GM23338 (cell line): ENCODE measurements around the gene ATP2A3. TPM values are rescaled to one million over a fixed set of nuclear protein-coding genes. Genes with fewer than 3 reads are reported as not detected.

ENCODE experiments used
- ATAC-seq: fragments of 200-7000 bp; cut with Tn5 transposase; 3 replicates; pipeline ENCODE4 v1.9.1; 2020
- DNase-seq: peaks from one replicate; pipeline ENCODE4 v3.0.0-alpha.2; 2015; ENCODE audit warnings: low spot score
- H2AFZ ChIP-seq: fragments of 200-600 bp; sonication (generic); 2 replicates; pipeline ENCODE4 v1.8.0; 2016; ENCODE audit warnings: antibody characterized with exemption, mild to moderate bottlenecking, moderate library complexity
- H3F3A ChIP-seq: fragments of 200-600 bp; sonication (generic); replicated peaks from 2 replicates; pipeline ENCODE4 v1.8.0; 2017; ENCODE audit warnings: antibody characterized with exemption, mixed run types, low read depth
- H3K27ac ChIP-seq: fragments of 200-600 bp; sonication (generic); 2 replicates; pipeline ENCODE4 v1.6.1; 2016; ENCODE audit warnings: low read depth
- H3K27me3 ChIP-seq: fragments of 200-600 bp; sonication (generic); 2 replicates; pipeline ENCODE4 v1.8.0; 2016; ENCODE audit warnings: mild to moderate bottlenecking, mixed run types, moderate library complexity; ENCODE audit not compliant: insufficient read depth
- H3K36me3 ChIP-seq: fragments of 200-600 bp; sonication (generic); 2 replicates; pipeline ENCODE4 v1.8.0; 2016; ENCODE audit warnings: mild to moderate bottlenecking; ENCODE audit not compliant: insufficient read depth
- H3K4me1 ChIP-seq: fragments of 200-600 bp; sonication (generic); 2 replicates; pipeline ENCODE4 v1.8.0; 2016; ENCODE audit warnings: mild to moderate bottlenecking, moderate library complexity; ENCODE audit not compliant: insufficient read depth
- H3K4me2 ChIP-seq: fragments of 200-600 bp; sonication (generic); 2 replicates; pipeline ENCODE4 v1.7.1; 2017; ENCODE audit warnings: mixed run types
- H3K4me3 ChIP-seq: fragments of 200-600 bp; sonication (generic); 2 replicates; pipeline ENCODE4 v1.6.1; 2016; ENCODE audit warnings: mixed run types
- H3K79me2 ChIP-seq: fragments of 200-600 bp; sonication (generic); replicated peaks from 2 replicates; pipeline ENCODE4 v1.8.0; 2017; ENCODE audit warnings: mild to moderate bottlenecking; ENCODE audit not compliant: insufficient read depth
- H3K9me2 ChIP-seq: fragments of 200-600 bp; sonication (generic); 2 replicates; pipeline ENCODE4 v1.8.0; 2017; ENCODE audit not compliant: insufficient read depth
- H4K20me1 ChIP-seq: fragments of 200-600 bp; sonication (generic); replicated peaks from 2 replicates; pipeline ENCODE4 v1.8.0; 2017; ENCODE audit warnings: mild to moderate bottlenecking; ENCODE audit not compliant: insufficient read depth
- H3K27ac Mint-ChIP-seq: 2 replicates; pipeline ENCODE4 v1.8.0; 2020; ENCODE audit warnings: inconsistent platforms, mild to moderate bottlenecking, moderate library complexity, mixed read lengths
- H3K27me3 Mint-ChIP-seq: 3 replicates; pipeline ENCODE4 v1.8.0; 2022; ENCODE audit warnings: low read depth, mild to moderate bottlenecking, moderate library complexity, mixed read lengths, inconsistent platforms; ENCODE audit not compliant: insufficient read depth, poor library complexity
- H3K36me3 Mint-ChIP-seq: 3 replicates; pipeline ENCODE4 v1.8.0; 2021; ENCODE audit warnings: low read depth, mild to moderate bottlenecking, inconsistent platforms, moderate library complexity, mixed read lengths
- H3K4me1 Mint-ChIP-seq: 3 replicates; pipeline ENCODE4 v1.8.0; 2020; ENCODE audit warnings: mild to moderate bottlenecking, inconsistent platforms, mixed read lengths
- H3K4me3 Mint-ChIP-seq: 3 replicates; pipeline ENCODE4 v1.8.0; 2021; ENCODE audit warnings: moderate library complexity, mild to moderate bottlenecking, inconsistent platforms, mixed read lengths
- H3K9me3 Mint-ChIP-seq: 3 replicates; pipeline ENCODE4 v1.8.0; 2020; ENCODE audit warnings: moderate library complexity, mild to moderate bottlenecking, inconsistent platforms, mixed read lengths
- CREB1 ChIP-seq: fragments of 250-450 bp; sonication (Bioruptor Pico); IDR thresholded peaks from 2 replicates; pipeline ENCODE4 v1.5.0; 2020; ENCODE audit warnings: low read depth, mild to moderate bottlenecking, moderate library complexity
- CTCF ChIP-seq, 2 experiments: fragments of 200-600 bp in 1 of 2; sonication (generic) in 1 of 2; conservative IDR thresholded peaks; 2 replicates each; pipeline versions ENCODE4 v1.5.1 to v1.6.1; 2016 to 2017; ENCODE audit warnings: antibody characterized with exemption in 2 of 2, low read depth in 2 of 2, mild to moderate bottlenecking in 2 of 2, moderate library complexity in 1 of 2
- ETS1 ChIP-seq: IDR thresholded peaks from 2 replicates; pipeline ENCODE4 v1.6.1; 2016; ENCODE audit warnings: antibody characterized with exemption
- EZH2 ChIP-seq: fragments of 200-600 bp; sonication (generic); IDR thresholded peaks from one replicate; pipeline ENCODE4 v1.8.0; 2017; ENCODE audit warnings: antibody characterized with exemption, mild to moderate bottlenecking, low read depth; ENCODE audit not compliant: unreplicated experiment
- EZH2phosphoT487 ChIP-seq: fragments of 200-600 bp; sonication (generic); IDR thresholded peaks from one replicate; pipeline ENCODE4 v1.8.1; 2018; ENCODE audit warnings: antibody characterized with exemption; ENCODE audit not compliant: unreplicated experiment
- JUNB ChIP-seq: IDR thresholded peaks from one replicate; pipeline ENCODE4 v1.6.1; 2016; ENCODE audit warnings: antibody characterized with exemption; ENCODE audit not compliant: unreplicated experiment
- NANOG ChIP-seq: IDR thresholded peaks from 2 replicates; pipeline ENCODE4 v1.6.1; 2016; ENCODE audit warnings: antibody characterized with exemption, borderline replicate concordance
- POLR2AphosphoS5 ChIP-seq: IDR thresholded peaks from 2 replicates; pipeline ENCODE4 v1.6.1; 2016; ENCODE audit warnings: antibody characterized with exemption, low read depth
- REST ChIP-seq: IDR thresholded peaks from one replicate; pipeline ENCODE4 v1.6.1; 2018; ENCODE audit warnings: antibody characterized with exemption; ENCODE audit not compliant: unreplicated experiment
- STAT1 ChIP-seq: IDR thresholded peaks from one replicate; pipeline ENCODE4 v1.6.1; 2016; ENCODE audit warnings: antibody characterized with exemption; ENCODE audit not compliant: unreplicated experiment
- ZNF114 ChIP-seq: fragments of 250-450 bp; sonication (Bioruptor Pico); IDR thresholded peaks from 2 replicates; pipeline ENCODE4 v1.5.0; 2020; ENCODE audit warnings: mild to moderate bottlenecking, moderate library complexity
- ZNF331 ChIP-seq: fragments of 250-450 bp; sonication (Bioruptor Pico); IDR thresholded peaks from 2 replicates; pipeline ENCODE4 v1.5.0; 2020; ENCODE audit warnings: low read depth, mild to moderate bottlenecking, moderate library complexity
- ZNF462 ChIP-seq: fragments of 250-450 bp; sonication (Bioruptor Pico); IDR thresholded peaks from 2 replicates; pipeline ENCODE4 v1.5.0; 2020; ENCODE audit warnings: mild to moderate bottlenecking, moderate library complexity
- polyA plus RNA-seq: library from polyadenylated mRNA; unstranded; fragments of >200 nt; fragmentation: Nextera tagmentation; extraction: Ambion mirVana; gene quantifications from 2 replicates; pipeline ENCODE4 v1.2.1, GENCODE V29; 2016
- total RNA-seq: library from RNA; depleted of rRNA; stranded (reverse); fragments of >200 nt; shearing (Covaris generic); gene quantifications from 2 replicates; pipeline ENCODE4 v1.2.3, GENCODE V29; 2014

Gene ATP2A3
- total and polyA plus RNA-seq, 2 experiments from 2014 or later = 9.6 to 35.2 TPM

DNA sequence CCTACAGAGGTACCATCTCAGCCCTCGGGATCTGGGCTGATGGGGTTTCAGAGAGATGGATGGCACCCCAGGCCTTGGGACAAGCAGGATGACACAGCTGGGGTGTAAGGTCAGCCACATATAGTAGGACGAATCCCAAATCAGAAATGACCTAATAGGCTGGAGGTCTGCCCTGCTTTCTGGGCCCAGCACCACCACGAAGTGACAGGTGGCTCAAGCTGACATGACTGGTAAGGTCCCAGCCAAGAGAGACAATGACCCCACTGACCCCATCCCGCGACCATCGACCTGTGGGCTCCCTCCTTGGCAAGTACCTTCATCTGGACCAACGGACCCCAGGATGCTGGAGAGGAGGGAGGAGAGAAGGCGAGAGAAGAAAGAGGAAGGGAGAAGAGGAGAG is 87.0 kb downstream of the ATP2A3 start:
- Histone ChIP-seq H3K4me1 (no peaks in the 10 kb centered on the region), H3K4me3 (no peak overlapping the region), H2AFZ (no peak overlapping the region), H4K20me1 (no peaks in the 10 kb centered on the region; the same call in 1 of the 2 replicates), H3K9me2 (no peaks in the 10 kb centered on the region), H3K27me3 (no peaks in the 10 kb centered on the region), H3K79me2 (no peaks in the 10 kb centered on the region), H3K27ac (no peak overlapping the region), H3K36me3 (0 out of 2 replicates have a peak, but pooled peaks cover 3% of the 10 kb centered on the region), H3K4me2 (no peak overlapping the region), H3F3A (no peaks in the 10 kb centered on the region)
- Mint-ChIP-seq H3K4me3 (no peak overlapping the region), H3K36me3 (peaks cover 20% of the 10 kb centered on the region), H3K27ac (no peak overlapping the region), H3K9me3 (no peaks in the 10 kb centered on the region), H3K4me1 (no peaks in the 10 kb centered on the region; the same call in 2 of the 3 replicates), H3K27me3 (peaks cover 12% of the 10 kb centered on the region)
- no peak for DNase-seq
- no peak for TF ChIP-seq ZNF462 (CRISPR knock-in tag)
- TF ChIP-seq CREB1 (CRISPR knock-in tag) = no peak
- TF ChIP-seq EZH2phosphoT487 = no peak
- no peak for TF ChIP-seq JUNB
- TF ChIP-seq ZNF114 (CRISPR knock-in tag) = no peak
- TF ChIP-seq REST = no peak
- no peak for TF ChIP-seq NANOG
- TF ChIP-seq STAT1 = no peak
- TF ChIP-seq ETS1 = no peak
- TF ChIP-seq POLR2AphosphoS5 = no peak
- TF ChIP-seq EZH2 = no peak
- TF ChIP-seq CTCF (conservative IDR thresholded peaks at IDR 0.05; ENCODE audit: low read depth in 2 of 2) = no peak
- no peak for TF ChIP-seq ZNF331 (CRISPR knock-in tag)
- ATAC-seq = no peak
